Lung microvascular endothelial cell (primary cell): Measurements from ENCODE around the gene PNPLA6. TPM values are rescaled to one million over a fixed set of nuclear protein-coding genes. Genes with fewer than 3 reads are reported as not detected.

Experiments used
- DNase-seq, 2 donors: peaks; one replicate each; pipeline versions ENCODE4 v3.0.0 to v3.0.0-alpha.2; 2010; ENCODE audit warnings: low read depth in 2 of 2
- total RNA-seq: library from RNA; depleted of rRNA; stranded (reverse); fragments of >200 nt; gene quantifications from 2 replicates; pipeline ENCODE4 v1.2.1, GENCODE V29; 2014

The PNPLA6 gene
- total RNA-seq, 1 donor from 2014 or later, result 88.3 TPM

DNA sequence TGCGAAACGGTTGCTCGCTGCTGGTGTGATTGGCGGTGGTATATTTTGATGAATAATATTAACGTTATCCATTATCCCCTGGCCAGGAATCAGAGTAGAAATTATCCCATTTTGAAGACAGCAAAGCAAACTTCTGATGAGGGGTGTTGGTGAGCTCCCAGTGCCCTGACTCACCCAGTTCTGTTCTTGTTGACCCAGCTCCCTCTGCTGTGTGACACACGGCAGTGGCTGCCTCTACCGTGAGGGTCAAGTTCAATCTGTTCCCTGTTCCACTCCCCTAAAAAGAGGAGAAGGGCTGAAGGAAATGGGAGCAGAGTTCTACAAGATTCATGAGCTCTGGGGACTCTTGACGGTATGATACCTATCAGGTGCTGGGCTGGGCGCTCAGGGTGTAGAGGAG lies 62.2 kb downstream of the PNPLA6 start:
- no peak for DNase-seq

DNA sequence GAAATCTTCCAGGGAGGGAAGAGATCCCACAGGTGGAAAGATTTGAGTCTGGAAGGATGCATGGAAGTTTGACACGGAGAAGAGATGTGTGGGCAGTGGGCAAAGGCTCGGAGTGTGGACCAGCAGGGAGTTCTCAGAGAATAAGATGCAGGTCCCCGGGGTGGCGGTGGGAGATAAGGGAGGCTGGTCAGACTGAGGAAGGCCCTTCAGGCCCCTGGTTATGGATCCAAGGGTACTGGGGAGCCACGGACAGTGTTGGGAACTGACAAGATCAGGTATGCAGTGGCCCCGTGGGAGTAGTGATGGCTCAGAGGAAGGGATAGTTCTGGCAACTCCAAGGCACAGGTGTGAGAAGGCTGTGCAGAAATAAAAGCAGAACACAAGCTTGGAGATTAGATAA lies 62.7 kb downstream of the PNPLA6 start:
- DNase-seq, result no peak

DNA sequence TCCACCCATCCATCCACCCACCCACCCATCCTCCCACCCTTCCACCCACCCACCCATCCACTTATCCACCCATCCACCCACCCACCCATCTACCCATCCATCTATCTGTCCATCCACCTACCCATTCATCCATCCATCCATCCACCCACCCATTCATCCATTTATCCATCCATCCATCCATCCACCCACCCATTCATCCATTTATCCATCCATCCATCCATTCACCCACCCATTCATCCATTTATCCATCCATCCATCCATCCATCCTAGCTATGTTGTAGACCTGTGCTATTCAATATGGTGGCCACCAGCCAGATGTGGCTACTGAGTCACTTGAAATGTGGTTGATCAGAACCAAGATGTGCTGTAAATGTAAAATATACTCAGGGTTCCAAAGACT lies 65.2 kb downstream of the PNPLA6 start:
- DNase-seq, result no peak

DNA sequence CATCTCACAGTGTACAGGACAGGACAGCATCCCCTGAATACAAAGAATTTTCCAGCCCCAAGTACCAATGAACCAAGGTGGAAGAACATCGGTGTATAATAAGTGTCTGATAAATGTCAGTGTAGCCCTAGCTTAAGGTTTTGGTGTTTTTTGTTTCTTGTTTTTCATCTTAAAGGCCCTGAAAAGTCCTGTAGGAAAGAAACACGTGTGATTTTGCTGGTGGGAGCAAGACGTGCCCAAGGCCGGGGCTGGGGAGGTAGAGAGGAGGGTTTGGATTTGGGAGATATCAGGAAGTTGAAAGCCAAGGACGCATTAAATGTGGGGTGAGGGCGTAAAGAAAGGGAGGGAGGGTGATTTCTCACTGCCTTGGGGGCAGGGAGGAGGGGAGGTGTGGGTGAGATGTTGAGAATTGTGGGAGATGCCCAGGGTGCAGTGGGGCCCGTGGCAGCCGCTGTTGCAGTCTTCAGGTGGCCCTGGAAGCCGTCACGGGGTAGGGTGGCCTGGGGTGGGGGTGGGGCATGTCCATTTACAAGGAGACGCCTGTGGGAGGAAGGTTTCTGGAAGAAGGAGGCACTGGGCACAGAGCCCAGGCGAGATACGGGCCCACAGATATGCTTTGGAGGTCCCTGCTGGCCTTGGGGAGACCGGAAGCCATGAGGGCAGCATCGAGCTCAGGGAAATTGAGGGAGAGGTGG lies 66.9 kb downstream of the PNPLA6 start:
- DNase-seq, result no peak

DNA sequence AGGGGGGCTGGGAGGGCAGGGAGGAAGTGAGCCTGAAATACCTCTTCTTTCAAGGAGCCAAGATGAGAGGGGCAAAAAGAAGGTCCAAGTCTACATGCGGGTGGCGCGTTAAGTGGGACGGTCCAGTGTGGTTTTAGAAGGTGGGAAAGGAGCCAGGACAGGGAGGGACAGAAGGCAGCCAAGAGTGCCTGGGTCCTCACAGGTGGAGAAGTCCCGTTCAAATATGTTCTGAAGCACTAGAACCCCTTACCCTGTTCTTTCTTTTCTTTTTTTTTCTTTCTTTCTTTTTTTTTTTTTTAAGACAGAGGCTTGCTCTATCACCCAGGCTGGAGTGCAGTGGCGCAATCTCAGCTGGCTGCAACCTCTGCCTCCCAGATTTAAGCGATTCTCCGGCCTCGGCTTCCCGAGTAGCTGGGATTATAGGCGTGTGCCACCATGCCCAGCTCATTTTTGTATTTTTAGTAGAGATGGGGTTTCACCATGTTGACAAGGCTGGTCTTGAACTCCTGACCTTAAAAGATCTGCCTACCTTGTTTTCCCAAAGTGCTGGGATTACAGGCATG lies 67.5 kb downstream of the PNPLA6 start:
- no peak for DNase-seq

DNA sequence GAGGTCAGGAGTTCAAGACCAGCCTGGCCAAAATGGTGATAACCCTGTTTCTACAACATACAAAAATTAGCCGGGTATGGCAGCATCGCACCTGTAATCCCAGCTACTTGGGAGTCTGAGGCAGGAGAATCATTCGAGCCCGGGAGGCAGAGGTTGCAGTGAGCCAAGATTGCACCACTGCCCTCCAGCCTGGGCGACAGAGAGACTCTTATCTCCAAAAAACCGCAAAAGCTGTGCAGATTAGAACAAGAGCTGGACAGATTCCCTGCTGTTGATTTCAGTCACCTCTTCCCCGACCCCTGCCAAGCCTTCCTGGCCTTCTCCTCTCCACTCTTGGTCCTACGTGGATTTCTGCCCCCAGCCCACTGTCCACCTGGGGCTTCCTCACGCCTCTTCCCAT lies 68.4 kb downstream of the PNPLA6 start:
- DNase-seq, result no peak

DNA sequence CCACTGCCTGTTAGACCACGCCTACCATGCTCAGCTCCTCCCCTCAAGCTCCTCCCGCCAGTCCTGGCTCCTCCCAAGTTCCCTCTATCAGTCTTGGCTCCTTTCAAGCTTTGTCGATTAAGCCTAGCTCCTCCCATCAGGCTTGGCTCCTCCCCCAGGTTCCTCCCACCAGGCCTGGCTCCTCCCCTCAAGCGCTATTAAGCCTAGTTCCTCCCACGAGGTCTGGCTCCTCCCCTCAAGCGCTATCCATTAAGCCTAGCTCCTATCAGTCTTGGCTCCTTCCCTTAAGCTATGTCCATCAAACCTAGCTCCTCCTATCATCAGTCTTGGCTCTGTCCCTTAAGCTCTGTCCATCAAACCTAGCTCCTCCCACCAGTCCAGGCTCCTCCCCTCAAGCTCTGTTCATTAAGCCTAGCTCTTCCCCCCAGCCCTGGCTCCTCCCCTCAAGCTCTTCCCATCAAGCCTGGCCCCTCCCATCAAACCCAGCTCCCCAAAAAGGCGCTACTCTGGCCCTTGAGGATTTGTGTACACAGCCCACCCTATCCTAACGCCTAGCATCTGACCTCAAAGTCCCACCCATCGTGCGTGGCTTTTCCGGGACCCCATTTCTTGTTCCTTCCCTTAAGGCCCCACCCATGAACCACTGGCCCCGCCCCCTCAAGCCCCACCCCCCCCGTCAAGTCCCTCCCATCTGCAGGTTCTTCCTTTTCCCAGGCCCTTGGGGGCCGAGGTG lies 70.1 kb downstream of the PNPLA6 start:
- DNase-seq, result peak; percentile 22 to 54

DNA sequence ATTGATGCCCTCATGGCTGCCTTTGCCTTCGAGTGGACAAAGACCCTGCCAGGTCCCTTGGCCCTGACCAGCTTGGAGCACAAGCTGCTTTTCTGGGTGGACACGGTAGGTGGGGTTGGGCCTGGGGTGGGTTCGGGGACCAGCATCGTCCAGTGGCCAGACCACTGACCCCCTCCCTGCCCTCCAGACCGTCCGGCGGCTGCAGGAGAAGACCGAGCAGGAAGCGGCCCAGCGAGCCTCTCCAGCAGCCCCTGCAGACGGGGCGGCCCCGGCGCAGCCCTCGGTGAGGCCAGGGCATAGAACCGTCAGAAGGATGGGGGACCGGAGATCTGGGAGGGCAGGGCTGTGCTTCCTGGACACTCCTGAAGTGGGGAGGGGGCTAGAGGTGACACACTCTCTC lies 70.8 kb downstream of the PNPLA6 start:
- DNase-seq, result no peak

DNA sequence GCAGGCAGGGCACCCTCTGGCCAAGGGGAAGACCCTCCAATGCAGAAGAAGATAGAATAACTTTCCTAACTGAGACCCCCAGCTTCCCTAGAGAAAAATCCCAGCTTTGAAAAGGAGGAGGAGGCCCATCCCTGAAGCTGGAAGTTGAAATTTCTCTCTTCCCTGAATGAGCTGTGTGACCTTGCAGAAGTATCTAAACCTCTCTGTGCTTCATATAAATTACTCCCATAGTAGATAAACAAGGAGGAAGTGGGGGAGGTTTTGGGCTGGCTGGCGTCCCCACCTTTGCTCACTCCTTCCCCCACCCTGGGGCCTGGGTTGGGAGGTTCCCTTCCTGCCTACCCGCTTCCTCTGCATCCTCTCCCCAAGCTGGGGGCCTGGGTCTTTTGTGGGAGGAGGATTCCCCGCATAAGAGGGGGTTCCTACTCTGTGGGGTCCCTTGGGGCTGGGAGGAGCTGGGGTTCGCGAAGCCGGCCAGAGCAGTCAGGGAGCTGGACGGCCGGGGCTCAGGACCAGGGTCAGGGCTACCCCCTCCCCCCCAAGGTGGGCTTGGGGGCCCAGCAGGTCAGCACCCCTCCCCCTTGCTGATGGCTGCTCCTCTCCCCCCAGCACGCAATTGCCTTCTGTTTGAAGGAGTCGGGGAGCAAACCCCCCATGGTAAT lies 71.8 kb downstream of the PNPLA6 start:
- DNase-seq, result no peak

DNA sequence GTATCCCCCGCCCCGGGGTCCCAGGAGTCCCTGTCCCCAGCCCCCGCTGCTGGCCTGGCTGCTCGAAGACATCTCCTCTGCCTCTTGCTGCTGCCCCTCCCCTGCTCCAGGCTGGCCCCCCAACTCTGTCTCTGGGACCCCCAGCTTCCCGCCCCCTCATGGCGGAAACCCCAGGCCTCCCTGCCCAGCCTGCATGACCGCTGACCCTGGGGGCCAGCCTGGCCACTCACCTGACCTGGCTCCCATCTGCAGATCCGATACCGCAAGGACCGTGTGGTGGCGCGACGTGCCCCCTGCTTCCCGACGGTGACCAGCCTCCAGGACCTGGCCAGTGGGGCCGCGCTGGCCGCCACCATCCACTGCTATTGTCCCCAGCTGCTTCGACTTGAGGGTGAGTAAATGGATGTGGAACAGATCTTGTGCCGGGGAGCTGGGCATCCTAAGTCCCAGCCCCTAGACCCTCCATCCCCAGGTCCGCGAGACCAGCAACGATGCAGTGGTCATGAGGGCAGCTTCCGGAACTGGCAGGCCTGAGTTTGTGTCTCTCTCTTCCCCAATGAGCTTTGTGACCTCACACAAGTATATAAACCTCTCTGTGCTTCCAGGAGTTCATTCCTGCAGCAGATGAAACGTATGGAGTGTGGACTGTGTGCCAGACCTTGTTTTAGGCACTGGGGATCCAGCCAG lies 72.5 kb downstream of the PNPLA6 start:
- DNase-seq, result no peak

DNA sequence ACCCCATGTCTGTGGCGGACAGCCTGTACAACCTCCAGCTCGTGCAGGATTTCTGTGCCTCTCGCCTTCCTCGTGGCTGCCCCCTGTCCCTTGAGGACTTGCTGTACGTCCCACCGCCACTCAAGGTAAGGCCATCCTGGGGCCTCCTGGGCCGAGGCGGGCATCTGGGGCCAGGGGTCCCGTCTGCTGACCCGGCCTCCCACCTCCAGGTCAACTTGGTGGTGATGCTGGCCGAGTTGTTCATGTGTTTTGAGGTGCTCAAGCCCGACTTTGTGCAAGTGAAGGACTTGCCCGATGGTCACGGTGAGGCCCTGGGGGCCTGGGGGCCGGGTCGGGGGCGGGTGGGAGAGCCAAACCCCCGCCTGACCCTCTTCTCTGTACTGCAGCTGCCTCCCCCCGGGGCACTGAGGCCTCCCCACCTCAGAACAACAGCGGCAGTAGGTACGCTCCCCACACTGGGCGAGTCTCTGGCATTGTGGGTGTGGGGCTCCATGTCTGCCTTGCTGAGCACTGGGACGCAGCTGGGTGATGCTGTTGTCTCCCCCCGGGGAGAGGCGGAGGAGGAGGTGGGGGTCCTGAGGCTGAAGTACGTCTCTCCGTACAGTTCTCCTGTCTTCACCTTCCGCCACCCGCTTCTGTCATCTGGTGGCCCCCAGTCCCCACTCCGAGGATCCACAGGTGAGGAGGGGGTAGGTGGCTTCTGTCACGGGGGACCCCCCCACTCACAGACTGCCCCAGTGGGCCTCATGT lies 75.1 kb downstream of the PNPLA6 start:
- no peak for DNase-seq

Other genes with a start within 250 kb of the PNPLA6 start
- gene INSR, start 241.3 kb upstream of the PNPLA6 start, total RNA-seq, result 28.0 and 42.9 TPM in 2 replicates
- gene ARHGEF18, start 186.8 kb upstream of the PNPLA6 start, total RNA-seq, result 16.8 and 19.4 TPM in 2 replicates
- 1.3 and 1.6 TPM in 2 replicates for gene PEX11G, start 46.7 kb upstream of the PNPLA6 start, total RNA-seq
- 10.7 and 12.9 TPM in 2 replicates for gene ZNF358, start 19.6 kb upstream of the PNPLA6 start, total RNA-seq
- 3.3 and 5.4 TPM in 2 replicates for gene MCOLN1, start 13.1 kb upstream of the PNPLA6 start, total RNA-seq
- gene CAMSAP3, start 60.1 kb downstream of the PNPLA6 start, total RNA-seq, result under 0.01 TPM in 2 replicates
- gene XAB2, start 93.8 kb downstream of the PNPLA6 start, total RNA-seq, result 15.7 and 17.3 TPM in 2 replicates
- gene PET100, start 94.1 kb downstream of the PNPLA6 start, total RNA-seq, result 37.0 and 40.1 TPM in 2 replicates
- gene PCP2, start 98.0 kb downstream of the PNPLA6 start, total RNA-seq, result not detected in 2 replicates
- gene STXBP2, start 101.4 kb downstream of the PNPLA6 start, total RNA-seq, result 23.3 and 29.8 TPM in 2 replicates
- gene RETN, start 133.3 kb downstream of the PNPLA6 start, total RNA-seq, result not detected in 2 replicates
- not detected in 2 replicates for gene MCEMP1, start 141.4 kb downstream of the PNPLA6 start, total RNA-seq
- gene TRAPPC5, start 145.1 kb downstream of the PNPLA6 start, total RNA-seq, result 63.4 and 82.5 TPM in 2 replicates
- not detected in 2 replicates for gene FCER2, start 166.4 kb downstream of the PNPLA6 start, total RNA-seq
- gene CLEC4G, start 196.4 kb downstream of the PNPLA6 start, total RNA-seq, result not detected in 2 replicates
- not detected in 2 replicates for gene CD209, start 211.8 kb downstream of the PNPLA6 start, total RNA-seq
- 8.5 and 15.3 TPM in 2 replicates for gene CLEC4M, start 227.5 kb downstream of the PNPLA6 start, total RNA-seq